ENCODE measurements around the gene C19orf85.
"Not testable (repeated sequence)": the region's sequence is repeated elsewhere in the genome, so short reads cannot be mapped to it uniquely, and the experiment has no call there.

The C19orf85 gene

DNA sequence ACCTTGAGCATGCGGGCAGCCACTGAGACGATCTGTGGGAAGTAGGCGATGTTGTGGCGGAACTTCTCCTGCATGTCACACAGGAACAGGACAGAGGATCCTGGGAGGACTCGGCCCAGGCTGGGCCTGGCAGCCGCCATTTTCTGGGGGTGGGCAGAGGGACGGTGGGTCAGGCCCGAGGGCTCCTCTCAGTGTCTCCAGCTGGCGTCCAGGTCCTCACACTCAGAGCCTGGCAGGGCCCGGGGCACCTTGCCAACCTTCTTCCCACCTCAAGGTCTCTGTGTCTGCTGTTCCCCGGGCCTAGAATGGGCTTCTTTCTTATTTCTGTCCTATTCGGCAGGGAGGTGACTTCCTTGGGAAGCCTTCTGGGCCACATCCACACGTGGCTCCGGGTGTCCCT lies 8.2 kb downstream of the C19orf85 start:
- no peak for FAIRE-seq

DNA sequence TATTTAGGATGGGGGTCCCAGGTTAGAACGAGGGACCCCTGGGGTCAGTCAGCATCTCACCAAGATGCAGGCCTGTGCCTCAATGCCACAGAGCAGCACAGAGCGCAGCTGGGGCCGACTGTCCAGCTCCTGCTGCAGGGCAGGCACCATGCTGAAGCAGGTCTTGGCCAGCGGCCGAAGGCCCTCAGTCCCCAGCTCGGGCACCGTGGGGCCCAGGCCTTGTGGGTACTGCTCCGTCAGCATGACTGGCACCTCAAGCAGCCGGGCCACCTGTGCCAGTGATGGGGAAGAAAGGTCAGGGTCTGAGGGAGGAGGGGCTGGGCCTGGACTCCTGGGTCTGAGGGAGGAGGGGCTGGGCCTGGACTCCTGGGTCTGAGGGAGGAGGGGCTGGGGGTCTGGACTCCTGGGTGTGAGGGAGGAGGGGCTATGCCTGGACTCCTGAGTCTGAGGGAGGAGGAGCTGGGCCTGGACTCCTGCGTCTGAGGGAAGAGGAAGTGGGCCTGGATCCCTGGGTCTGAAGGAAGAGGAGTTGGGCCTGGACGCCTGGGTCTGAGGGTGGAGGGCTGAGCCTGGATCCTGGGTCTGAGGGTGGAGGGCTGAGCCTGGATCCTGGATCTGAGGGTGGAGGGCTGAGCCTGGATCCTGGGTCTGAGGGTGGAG lies 8.8 kb downstream of the C19orf85 start:
- no peak for FAIRE-seq

- no peak for FAIRE-seq
Observed at GRCh38 chr19:55454787-55455243, 9.7 kb downstream of the C19orf85 start.

- no peak for FAIRE-seq
Observed at GRCh38 chr19:55453511-55454260, 10.9 kb downstream of the C19orf85 start.

- FAIRE-seq, result no peak
Observed at GRCh38 chr19:55452749-55453346, 11.7 kb downstream of the C19orf85 start.

GRCh38 chr19:55451965-55452748 lies 12.4 kb downstream of the C19orf85 start:
- no peak for FAIRE-seq

DNA sequence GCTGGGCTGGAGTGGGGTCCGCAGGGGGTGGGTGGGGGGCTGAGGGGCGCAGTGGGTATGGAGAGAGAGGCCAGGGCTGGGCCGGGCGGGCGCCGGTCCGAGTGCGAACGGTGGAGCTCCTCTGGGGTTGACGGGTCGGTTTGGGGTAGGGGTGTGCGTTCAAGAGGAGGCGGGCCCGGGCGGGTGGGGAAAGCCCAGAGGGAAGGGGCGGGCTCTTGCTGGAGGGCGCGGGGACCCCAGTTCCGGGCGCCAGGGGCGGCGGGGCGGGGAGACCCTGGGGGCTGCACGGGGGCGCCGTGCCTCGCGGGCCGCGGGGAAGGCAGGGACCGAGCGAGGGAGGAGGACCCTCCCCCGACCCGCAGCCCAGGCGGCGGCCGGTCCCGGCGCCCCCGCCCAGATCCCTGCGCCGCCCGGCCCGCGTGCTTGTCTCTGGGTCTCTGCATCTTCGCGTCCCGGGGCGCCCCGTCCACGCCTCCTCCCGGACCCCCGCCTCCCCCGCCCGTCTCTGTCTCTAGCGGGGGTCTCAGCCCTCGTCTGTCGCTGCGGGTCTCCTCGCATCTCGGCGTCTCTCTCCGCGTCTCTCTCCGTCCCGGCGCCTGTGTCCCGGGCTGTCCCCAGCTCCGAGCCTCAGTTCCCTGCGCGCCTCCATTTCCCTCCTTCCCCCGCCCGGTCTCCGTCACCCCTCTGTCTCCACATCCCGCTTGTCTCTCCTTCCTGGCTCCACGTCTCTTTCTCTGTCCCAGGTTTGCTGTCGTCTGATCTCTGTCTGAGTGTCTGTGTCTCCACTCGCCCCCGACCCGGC lies 13.2 kb downstream of the C19orf85 start:
- no peak for FAIRE-seq

- no peak for FAIRE-seq
Observed at GRCh38 chr19:55449469-55449868, 15.1 kb downstream of the C19orf85 start.

DNA sequence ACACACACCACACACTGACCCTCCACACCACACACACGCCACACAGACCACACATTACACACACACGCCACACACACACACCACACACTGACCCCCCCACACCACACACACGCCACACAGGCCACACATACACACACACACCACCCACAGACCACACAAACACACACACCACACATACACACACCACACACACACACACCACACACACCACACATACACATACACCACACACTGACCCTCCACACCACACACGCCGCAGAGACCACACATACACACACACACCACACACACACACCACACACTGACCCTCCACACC lies 16.4 kb downstream of the C19orf85 start:
- FAIRE-seq, result not testable (repeated sequence)

- no peak for FAIRE-seq
Observed at GRCh38 chr19:55447421-55448174, 17.0 kb downstream of the C19orf85 start.

DNA sequence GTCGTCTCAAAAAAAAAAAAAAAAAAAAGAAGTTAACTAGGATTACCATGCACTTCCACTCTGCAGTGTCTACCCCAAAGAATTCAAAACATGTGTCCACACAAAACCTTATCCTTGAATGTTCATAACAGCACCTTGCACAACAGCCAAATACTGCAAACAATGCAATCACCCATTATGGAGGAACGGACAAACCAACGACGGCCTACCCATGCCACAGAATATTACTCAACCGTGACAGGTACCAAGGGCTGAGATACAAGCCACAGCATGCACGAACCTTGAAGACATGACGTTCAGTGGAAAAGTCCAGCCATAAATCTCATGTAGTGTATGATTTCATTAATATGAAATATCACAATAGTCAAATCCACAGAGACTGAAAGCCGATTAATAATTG lies 18.5 kb downstream of the C19orf85 start:
- no peak for FAIRE-seq

DNA sequence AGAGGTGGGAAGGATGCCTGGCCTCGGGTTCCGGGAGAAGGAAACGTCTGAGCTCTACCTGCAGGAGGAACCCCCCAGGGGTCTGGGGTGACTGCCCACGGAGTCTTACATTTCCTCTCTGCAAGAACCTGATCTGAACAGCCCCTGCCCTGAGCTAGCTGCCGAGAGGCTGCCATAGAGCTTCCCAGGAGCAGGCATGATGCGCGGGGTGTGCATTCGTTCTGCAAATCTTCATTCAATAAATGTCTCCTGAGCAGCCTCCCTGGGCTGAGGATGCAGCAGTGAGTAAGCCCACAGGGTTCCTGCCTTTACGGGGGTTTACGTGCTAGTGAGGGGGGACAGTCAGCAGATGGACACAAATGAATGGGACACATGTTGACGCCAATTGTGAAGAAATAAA lies 19.9 kb downstream of the C19orf85 start:
- no peak for FAIRE-seq

GRCh38 chr19:55443824-55444480 lies 20.6 kb downstream of the C19orf85 start:
- no peak for FAIRE-seq

DNA sequence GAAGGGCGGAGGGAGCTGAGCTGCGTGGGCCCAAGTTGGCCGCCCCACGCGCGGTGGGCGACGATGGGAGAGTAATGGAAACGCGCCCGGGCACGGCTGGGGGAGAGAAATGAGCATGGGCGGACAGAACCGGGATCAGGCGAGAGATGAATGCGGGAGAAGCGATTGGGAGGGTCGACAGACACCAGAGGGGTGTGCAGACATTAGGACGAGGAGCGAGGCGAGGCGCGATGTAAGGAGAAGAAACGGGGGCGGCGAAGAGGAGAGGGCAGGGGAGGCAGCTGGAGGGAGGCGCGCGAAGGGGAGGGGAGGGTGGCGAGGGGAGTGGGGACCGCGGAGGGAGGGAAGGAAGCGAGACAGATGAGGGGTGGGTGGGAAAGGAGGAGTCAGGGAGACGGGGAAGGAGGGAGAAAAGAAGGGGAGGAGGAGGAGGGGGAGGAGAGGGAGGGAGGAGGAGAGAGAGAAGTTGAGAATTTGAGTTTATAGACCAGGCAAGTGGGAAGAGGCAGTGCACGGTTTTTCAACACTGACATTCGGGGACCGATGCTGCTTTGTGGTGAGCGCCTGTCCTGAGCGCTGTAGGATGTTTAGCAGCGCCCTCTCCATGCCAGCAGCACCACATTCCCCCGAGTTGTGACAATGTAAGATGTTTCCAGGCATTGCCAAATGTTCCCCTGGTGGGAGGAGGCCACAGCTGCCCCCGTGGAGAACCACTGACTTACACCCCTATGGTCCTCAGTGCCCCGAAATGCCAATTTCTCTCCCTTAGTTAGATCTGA lies 21.3 kb downstream of the C19orf85 start, which contains the start of gene SHISA7:
SHISA7 (minus strand) TSS at position 256 of the 779 bp plus-strand sequence. CDS start 437 bp downstream, outside the sequence.
- FAIRE-seq, result no peak

- no peak for FAIRE-seq
Observed at GRCh38 chr19:55442372-55442961, 22.1 kb downstream of the C19orf85 start.

DNA sequence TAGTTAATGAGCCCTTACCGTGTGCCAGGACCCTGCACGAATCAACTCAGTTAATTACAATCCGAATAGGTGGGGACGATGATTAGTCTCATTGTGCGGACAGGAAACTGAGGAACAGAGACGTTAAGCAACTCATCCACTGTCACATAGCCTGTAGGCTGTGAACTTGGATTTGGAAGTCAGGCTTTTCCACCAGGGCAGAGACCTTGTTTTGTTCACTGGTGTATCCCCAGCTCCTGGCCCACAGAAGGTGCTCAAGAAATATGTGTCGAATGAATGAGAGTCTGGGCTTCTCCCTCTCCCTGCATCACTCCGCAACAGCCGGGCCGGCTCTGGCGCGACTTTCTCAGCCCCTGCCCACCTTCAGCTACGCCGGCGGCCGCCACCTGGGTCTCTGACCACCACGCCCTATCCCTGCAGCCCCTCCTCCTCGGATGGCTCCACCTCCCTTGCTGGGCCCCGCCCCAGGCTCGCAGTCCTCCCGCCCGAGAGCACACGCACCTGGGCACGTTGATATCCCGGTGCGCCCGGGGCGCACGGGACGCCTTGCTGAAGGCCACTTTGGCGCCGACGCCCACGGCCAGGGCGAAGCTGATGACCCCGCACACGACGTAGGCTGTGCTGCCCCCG lies 22.7 kb downstream of the C19orf85 start:
- no peak for FAIRE-seq

DNA sequence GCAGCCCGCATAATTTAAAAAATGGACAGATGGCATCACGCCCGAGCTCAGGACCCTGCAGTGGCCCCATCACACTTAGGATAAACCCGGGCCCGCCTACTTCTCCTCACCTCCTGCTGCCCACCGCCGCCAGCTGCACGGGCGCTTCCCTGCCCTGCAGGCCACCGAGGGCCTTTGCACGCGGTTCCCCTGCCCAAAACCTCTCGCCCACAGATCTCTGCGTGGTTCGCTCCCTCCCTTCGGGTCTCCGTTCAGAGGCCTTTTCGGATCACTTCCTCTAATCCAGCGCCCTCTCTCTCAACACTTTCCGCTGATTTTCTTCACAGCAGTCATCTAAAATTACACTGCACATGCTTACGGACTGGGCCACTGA lies 23.2 kb downstream of the C19orf85 start:
- FAIRE-seq, result no peak

DNA sequence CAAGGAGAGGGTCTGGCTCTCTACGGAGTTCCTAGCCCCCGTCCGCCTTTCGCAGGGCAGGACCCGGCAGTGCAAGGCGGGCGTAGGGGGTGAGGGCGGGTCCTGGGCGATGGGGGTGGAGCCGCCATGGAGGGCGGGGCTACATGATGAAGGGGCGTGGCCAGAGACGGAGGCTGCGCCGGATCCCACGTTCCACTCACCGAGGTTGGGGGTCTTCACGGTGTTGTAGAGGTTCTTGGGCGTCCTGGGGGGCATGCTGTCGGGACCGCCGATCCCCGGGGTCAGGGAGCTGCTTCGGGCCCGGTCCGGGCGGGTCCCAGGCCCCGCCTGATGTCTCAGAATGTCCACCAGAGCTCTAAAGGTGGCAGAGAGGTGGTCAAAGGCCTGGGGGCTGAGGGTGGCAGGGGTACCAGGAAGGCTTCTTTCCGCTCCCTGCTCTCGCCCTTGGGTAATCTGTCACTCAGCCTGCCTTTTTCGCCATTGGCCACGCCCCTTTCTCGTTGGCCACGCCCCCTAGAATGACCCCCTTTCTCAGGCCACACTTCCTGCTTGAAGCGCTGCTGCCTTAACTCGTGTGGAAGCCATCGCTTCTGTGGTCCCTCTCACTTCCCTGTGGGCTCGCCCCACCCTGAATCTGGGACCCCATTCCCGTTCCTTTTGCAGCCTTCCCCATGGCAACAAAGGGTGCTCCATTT lies 24.0 kb downstream of the C19orf85 start:
- no peak for FAIRE-seq

DNA sequence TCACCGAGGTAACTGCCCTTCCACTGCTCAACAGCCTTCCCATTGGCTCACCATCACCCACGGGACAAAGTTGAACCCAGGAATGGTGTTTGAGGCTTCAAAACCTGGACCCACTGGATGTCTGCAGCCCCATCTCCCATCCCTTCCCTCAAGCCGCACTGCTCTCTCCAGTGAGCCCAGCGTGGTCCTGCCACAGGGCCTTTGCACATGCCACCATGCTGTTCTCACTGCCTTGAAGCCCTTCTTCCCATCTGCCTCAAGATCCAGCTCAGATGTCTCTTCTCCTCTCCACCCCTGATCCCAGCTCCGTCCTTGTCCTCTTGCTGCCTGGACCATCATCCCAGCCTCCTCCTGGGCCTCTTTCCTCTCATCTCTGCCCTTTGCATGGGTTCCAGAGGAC lies 25.5 kb downstream of the C19orf85 start:
- FAIRE-seq, result no peak

Data from TTC549 (cell line).